ENCODE results near the gene FBXO27.

The FBXO27 gene

GRCh38 chr19:38980583-38981374 is 51.6 kb downstream of the FBXO27 start:
- DNase-seq = no peak

GRCh38 chr19:38979812-38980211 is 52.5 kb downstream of the FBXO27 start:
- DNase-seq = no peak

GRCh38 chr19:38978326-38978689 is 54.0 kb downstream of the FBXO27 start:
- DNase-seq = no peak

GRCh38 chr19:38977445-38978325 is 54.7 kb downstream of the FBXO27 start:
- no peak for DNase-seq

GRCh38 chr19:38975861-38976271 is 56.5 kb downstream of the FBXO27 start:
- DNase-seq = no peak

- no peak for DNase-seq
Measured at GRCh38 chr19:38975214-38975860, 57.0 kb downstream of the FBXO27 start, which contains the start of gene FBXO17. TSS of gene FBXO17 (minus strand) at chr19:38975742. CDS start at chr19:38950319, 25,423 bp downstream.

- DNase-seq = no peak
Measured at GRCh38 chr19:38974624-38975213, 57.6 kb downstream of the FBXO27 start.
